Forelimb muscle (tissue), 1 donor: Measurements from ENCODE around the gene NEK8. TPM values are rescaled to one million over a fixed set of nuclear protein-coding genes. Genes with fewer than 3 reads are reported as not detected.
"Not testable (repeated sequence)": the region's sequence is repeated elsewhere in the genome, so short reads cannot be mapped to it uniquely, and the experiment has no call there.

Source experiments
- DNase-seq: peaks from one replicate; pipeline ENCODE4 v3.0.0-alpha.2; 2013; ENCODE audit warnings: low read depth
- polyA plus RNA-seq: library from polyadenylated mRNA; unstranded; fragments of 120-200 nt; gene quantifications from one replicate; pipeline ENCODE4 v1.2.1, GENCODE V29; 2013; ENCODE audit not compliant: insufficient read length

The NEK8 gene
- polyA plus RNA-seq, 1 donor: 3.3 TPM

- no peak for DNase-seq
Observed at GRCh38 chr17:28725660-28726225, 2.8 kb upstream of the NEK8 start.

DNA sequence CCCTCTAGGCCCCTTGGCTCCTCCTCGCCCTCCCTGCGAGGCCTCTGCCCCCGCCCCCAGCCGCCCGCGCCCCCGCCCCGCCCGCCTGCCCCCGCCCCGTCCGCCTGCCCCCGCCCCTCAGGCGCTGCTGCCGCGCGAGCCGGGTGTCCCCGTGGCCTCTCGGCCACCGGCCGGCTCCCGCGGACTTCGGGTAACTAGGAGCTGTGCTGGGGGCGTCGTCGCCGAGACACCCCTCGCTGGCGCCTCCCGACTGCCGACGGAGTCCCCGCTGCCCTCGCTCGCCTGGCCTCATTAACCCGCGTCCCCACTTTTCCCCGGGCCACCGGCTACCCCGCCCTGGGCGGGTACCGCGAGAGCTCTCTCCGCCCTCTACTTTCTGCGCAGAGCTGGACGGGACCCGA is 2.4 kb upstream of the NEK8 start, which contains the start of gene TLCD1:
Gene TLCD1 (minus strand): TSS at position 8 of the 401 bp plus-strand sequence. CDS start 136 bp downstream, outside the sequence.
- no peak for DNase-seq

GRCh38 chr17:28726627-28727491 is 1.7 kb upstream of the NEK8 start:
- peak; percentile 80 for DNase-seq

- no peak for DNase-seq
Observed at GRCh38 chr17:28729950-28730330, 1.4 kb downstream of the NEK8 start.

DNA sequence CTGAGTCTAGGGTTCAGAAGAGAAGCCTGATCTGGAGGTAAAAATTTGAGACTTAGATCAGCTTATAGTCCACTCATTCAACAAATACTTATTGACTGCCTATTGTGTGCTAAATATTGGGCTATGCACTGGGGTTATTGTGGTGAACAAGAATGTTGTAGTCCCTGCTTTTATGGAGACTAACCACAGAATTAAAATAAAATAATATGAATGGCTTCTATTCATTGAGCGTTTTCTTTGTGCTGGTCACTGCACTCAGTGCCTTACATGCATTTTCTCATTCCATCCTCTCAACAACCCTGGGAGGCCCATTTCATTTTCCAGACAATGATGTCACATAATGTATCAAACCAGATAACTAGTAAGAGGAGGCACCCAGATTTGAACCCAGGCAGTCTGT is 4.8 kb downstream of the NEK8 start:
- DNase-seq: no peak

- no peak for DNase-seq
Observed at GRCh38 chr17:28734712-28735241, 6.2 kb downstream of the NEK8 start.

DNA sequence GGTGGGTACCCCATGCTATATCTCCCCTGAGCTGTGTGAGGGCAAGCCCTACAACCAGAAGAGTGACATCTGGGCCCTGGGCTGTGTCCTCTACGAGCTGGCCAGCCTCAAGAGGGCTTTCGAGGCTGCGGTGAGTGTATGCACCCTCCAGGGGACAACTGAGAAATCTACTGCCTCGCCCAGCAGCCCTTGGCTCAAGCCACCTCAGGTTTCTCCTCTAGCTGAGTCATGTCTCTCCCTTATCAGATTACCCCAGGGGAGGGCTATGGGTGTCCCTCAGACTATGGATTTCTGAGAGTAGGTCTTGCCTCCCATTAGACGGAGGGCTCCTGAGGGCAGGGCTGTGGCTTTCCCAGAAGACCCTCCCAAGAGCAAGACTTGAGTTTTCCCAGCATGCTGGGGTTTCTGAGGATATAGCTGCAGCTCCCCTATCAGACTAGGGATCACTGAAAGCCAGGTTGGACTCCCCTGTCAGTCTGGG is 6.7 kb downstream of the NEK8 start:
- DNase-seq: no peak

DNA sequence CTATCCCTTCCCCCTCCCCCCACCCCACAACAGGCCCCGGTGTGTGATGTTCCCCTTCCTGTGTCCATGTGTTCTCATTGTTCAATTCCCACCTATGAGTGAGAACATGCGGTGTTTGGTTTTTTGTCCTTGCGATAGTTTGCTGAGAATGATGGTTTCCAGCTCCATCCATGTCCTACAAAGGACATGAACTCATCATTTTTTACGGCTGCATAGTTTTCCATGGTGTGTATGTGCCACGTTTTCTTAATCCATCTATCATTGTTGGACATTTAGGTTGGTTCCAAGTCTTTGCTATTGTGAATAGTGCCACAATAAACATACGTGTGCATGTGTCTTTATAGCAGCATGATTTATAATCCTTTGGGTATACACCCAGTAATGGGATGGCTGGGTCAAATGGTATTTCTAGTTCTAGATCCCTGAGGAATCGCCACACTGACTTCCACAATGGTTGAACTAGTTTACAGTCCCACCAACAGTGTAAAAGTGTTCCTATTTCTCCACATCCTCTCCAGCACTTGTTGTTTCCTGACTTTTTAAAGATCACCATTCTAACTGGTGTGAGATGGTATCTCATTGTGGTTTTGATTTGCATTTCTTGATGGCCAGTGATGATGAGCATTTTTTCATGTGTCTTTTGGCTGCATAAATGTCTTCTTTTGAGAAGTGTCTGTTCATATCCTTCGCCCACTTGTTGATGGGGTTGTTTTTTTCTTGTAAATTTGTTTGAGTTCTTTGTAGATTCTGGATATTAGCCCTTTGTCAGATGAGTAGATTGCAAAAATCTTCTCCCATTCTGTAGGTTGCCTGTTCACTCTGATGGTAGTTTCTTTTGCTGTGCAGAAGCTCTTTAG is 7.6 kb downstream of the NEK8 start:
- not testable (repeated sequence) for DNase-seq

DNA sequence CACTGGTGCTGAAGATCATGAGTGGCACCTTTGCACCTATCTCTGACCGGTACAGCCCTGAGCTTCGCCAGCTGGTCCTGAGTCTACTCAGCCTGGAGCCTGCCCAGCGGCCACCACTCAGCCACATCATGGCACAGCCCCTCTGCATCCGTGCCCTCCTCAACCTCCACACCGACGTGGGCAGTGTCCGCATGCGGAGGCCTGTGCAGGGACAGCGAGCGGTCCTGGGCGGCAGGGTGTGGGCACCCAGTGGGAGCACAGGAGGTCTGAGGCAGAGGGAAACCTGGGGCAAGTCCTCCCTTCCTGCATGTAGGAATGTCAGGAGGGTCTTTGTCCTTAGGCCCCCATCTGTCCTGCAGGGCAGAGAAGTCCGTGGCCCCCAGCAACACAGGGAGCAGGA is 8.7 kb downstream of the NEK8 start:
- no peak for DNase-seq

- no peak for DNase-seq
Observed at GRCh38 chr17:28737770-28738679, 9.4 kb downstream of the NEK8 start.

- no peak for DNase-seq
Observed at GRCh38 chr17:28738680-28739384, 10.2 kb downstream of the NEK8 start.

GRCh38 chr17:28740406-28741357 is 12.1 kb downstream of the NEK8 start:
- no peak for DNase-seq

- no peak for DNase-seq
Observed at GRCh38 chr17:28741358-28742349, 13.1 kb downstream of the NEK8 start.

- DNase-seq: peak; percentile 78
Observed at GRCh38 chr17:28743243-28744103, 14.9 kb downstream of the NEK8 start, which contains the start of gene TRAF4. TSS of gene TRAF4 (plus strand) at chr17:28744011. CDS start at chr17:28744113, 102 bp downstream.

- no peak for DNase-seq
Observed at GRCh38 chr17:28744104-28744971, 15.8 kb downstream of the NEK8 start.
